Mucosa of stomach (tissue), 1 donor: ENCODE results near the gene PYY.
A peak's percentile ranks its signal among the peaks of the same experiment; 100 is the strongest.

ENCODE experiments used
- H3K27me3 ChIP-seq: one replicate; pipeline ENCODE4 v1.7.0; 2013; ENCODE audit warnings: mild to moderate bottlenecking, low read length; ENCODE audit not compliant: control insufficient read depth, insufficient read depth
- H3K36me3 ChIP-seq: one replicate; pipeline ENCODE4 v1.7.0; 2013; ENCODE audit warnings: low read length; ENCODE audit not compliant: control insufficient read depth, insufficient read depth
- H3K4me1 ChIP-seq: one replicate; pipeline ENCODE4 v1.7.0; 2013; ENCODE audit warnings: mild to moderate bottlenecking, low read length; ENCODE audit not compliant: control insufficient read depth, insufficient read depth
- H3K4me3 ChIP-seq: one replicate; pipeline ENCODE4 v1.7.0; 2013; ENCODE audit warnings: low read length
- H3K9ac ChIP-seq: one replicate; pipeline ENCODE4 v1.7.0; 2013; ENCODE audit warnings: mild to moderate bottlenecking, low read length, moderate library complexity
- H3K9me3 ChIP-seq: one replicate; pipeline ENCODE4 v1.7.0; 2013; ENCODE audit warnings: mild to moderate bottlenecking, low read length, moderate library complexity; ENCODE audit not compliant: control insufficient read depth
- donor health status: Pancreatic carcinoma.

The PYY gene

DNA sequence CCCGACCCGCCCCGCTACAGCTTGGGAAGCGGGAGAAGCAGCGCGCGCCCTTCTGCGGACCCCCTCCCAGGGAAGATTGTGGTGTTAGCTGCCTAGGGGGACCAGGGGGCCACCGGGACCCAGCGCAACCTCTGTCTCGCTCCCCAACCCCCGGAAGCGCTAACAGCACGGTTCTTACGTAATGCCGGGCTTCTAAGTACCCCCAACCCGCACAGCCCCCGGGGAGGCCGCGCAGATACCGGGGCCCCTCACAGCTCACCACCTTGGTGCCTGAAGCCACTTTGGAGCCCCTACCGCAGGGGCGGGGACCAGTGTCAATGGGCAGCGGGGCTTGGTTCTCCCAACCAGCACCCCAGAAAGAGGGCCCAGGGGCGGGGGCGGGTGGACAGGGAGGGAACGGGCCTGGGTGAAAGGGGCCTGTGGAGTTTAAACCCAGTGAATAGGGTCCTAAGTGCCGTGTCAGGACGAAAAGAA, 46.8 kb downstream of the PYY start:
- peaks cover 30% of the 10 kb centered on the region for H3K4me1 ChIP-seq
- peak overlapping the region; percentile 19 for H3K4me3 ChIP-seq
- no peaks in the 10 kb centered on the region for H3K36me3 ChIP-seq
- peak overlapping the region; percentile 66 for H3K9ac ChIP-seq
- H3K9me3 ChIP-seq: no peaks in the 10 kb centered on the region
- peaks cover 61% of the 10 kb centered on the region for H3K27me3 ChIP-seq

DNA sequence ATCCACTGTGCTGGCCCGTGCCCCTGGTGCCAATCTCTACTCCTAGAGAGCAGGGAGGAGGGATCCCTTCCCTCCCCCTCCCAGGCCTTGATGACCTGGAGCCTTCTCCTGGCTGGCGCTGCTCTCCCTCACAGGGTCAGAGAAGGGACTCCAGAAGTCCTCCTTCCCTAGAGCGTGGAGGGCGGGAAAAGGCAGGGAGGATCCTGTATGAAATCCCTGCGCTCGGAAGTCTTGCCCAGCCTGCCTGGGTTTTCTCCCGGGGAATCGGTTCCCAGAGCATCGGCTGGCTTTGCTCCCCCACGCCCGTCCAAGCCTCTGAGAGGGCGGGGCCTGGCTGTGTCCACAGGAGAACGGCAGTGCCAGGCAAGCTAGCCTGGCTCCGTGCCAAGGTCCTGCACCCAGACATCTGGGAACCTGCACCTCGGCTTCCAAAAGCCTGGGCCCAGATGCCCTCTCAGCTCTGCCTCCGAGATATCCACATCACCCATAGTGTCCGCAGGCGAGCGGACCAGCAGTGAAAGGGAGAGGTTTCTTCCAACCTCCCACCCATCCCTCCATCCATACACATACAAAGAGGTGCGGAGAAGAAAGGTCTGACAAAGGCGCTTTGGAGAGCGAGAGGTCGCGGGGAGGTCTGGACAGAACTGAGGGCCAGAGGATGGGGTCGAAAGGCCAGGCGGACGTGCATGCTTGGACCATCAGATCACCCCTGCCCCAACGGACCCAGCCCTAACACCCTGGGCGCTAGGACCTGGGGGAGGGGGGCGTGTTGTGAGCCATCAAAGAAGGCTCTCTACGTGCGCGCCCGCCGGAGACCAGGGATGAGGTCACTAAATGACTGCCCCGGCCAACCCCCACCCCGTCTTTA, 47.5 kb downstream of the PYY start:
- Histone ChIP-seq H3K4me3 (peak overlapping the region; percentile 19), H3K9me3 (no peaks in the 10 kb centered on the region), H3K4me1 (peaks cover 30% of the 10 kb centered on the region), H3K36me3 (no peaks in the 10 kb centered on the region), H3K9ac (peak overlapping the region; percentile 66), H3K27me3 (peaks cover 64% of the 10 kb centered on the region)

DNA sequence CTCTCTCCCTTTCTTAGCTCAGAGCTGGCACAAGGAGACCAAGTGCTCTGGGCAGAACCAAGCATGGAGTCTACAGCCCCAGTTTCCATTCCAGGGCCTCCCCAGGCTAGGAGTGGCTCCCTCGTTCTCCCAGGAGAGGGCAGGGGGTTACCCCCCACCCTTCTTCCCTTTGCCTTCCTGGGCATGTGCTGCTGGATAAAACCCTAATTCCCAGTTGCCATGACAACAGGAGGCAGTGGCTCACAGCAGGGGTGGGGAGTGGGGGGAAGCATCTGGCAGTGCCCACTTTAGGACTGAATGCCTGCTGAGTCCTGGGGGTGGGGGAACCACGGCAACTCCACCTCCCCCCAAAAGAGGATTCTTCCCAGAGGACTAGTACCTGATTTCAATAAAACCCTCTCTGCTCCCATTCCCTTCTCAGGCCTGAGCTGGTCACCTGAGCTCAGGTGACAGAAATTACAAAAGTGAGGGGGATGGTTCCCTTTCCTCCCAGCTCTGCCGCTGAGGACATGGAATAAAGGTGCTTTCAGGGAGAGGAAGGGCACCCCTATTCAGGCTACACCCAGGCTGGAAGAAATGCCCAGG, 48.2 kb downstream of the PYY start:
- Histone ChIP-seq H3K27me3 (peaks cover 64% of the 10 kb centered on the region), H3K36me3 (no peaks in the 10 kb centered on the region), H3K9me3 (no peaks in the 10 kb centered on the region), H3K4me3 (no peak overlapping the region), H3K4me1 (peaks cover 34% of the 10 kb centered on the region), H3K9ac (no peak overlapping the region)
